AML-193 (cell line): ENCODE results near the gene KSR2.
"Not testable (repeated sequence)": the region's sequence is repeated elsewhere in the genome, so short reads cannot be mapped to it uniquely, and the experiment has no call there.

ENCODE experiments used
- DNase-seq, 2 experiments: peaks; one replicate each; lab custom pipeline; 2025; lab: John Stamatoyannopoulos, UW

KSR2 gene

DNA sequence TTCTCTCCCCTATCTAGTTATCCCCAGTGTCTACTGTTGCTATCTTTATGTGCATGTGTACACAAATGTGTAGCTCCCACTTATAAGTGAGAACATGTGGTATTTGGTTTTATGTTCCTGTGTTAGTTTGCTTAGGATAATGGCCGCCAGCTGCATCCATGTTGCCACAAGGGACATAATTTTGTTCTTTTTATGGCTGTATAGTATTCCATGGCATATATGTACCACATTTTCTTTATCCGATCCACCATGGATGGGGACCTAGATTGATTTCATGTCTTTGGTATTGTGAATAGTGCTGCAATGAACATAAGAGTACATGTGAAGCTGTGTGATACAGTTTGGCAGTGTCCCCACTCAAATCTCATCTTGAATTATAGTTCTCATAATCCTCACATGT lies 218.1 kb downstream of the KSR2 start:
- DNase-seq = no peak

DNA sequence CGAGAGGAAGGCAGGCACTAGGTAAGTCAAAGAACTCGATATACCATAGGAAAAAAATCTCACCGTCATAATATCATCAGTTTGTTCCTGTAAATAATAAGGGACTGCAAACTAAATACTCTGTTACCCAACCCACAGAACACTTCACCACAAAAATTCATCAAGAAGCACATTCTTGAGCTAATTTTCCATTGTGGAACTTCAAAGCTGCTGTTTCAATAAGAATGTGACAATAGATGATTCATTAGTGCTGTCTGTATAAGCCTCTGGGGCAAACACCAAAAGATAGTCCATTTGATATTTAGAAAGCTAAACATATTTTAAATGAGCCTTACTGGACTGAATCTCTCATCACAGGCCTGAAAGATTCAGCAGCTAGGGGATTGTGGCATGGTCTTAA lies 219.4 kb downstream of the KSR2 start:
- no peak for DNase-seq

GRCh38 chr12:117746358-117746757 lies 222.4 kb downstream of the KSR2 start:
- DNase-seq = not testable (repeated sequence)

DNA sequence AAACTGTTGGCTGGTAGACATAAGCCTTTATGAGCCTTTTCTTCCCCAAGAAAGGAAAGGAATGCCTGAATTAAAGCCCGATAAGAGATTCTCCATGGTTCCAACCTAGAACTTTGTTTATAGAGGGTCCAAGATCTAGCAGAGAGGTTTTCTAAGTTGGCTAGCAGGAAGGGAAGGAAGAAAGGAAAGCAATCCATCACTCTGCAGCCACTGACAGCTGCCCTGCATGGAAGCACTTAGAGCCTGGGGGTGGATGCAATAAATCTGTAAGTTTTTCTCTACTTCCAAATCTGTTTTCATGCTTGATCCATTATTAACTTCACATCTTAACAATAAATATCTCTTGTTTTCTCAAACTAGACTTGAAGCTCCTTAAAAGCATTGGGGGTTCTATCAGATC lies 224.4 kb downstream of the KSR2 start:
- DNase-seq = no peak

DNA sequence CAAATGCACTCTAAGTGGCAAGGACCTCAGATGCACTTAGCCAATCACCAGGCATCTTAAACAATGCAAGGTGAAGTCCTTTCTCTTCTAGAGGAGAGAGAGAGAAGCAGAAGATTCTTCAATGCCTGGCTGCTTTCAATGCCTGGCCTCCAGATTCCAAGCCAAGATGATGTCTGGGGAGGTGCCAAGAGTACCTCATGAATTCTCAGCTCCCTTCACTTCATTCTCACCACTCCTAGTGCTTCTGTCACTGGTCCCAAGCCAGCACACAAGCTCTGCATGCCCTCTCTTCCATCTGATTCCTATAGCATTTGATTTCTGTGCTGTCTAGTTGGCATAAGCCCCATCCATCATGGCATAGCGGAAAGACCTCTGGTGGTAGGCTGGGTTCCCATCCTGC lies 225.0 kb downstream of the KSR2 start:
- no peak for DNase-seq

DNA sequence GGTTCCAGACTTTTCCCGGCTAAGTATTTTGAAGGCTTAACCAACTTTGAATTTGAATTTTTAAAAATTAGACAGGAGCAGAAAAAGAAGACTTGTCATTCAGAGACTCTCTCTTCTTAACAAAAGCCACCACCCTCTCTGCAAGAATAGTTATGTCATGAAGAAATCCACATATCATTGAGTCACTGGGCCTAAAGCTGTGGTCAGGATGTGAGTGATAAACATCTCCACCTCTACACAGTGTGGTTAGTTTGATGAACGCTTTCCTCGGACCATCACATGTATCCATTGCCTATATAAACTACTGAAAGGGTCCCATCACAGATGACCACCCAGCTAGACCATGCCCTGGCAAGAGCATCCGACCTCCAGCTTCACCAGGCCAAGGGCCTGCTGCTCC lies 226.1 kb downstream of the KSR2 start:
- no peak for DNase-seq

DNA sequence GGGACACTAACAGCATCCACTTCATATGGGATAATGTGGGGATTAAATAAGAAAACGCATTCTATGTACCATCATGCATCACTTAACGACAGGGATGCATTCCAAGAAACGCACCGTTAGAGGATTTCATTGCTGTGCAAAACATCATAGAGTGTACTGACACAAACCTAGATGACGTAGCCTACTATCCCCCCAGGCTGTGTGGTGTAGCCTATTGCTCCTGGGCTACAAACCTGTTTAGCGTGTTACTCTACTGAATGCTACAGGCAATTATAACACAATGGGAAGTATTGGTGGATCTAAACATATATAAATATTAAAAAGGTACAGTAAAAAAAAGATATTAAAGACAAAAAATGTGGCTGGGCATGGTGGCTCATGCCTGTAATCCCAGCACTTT lies 230.6 kb downstream of the KSR2 start:
- DNase-seq = no peak

GRCh38 chr12:117733549-117733805 lies 235.3 kb downstream of the KSR2 start:
- DNase-seq = no peak

GRCh38 chr12:117732761-117733548 lies 235.8 kb downstream of the KSR2 start:
- no peak for DNase-seq

- not testable (repeated sequence) for DNase-seq
Observed at GRCh38 chr12:117731131-117731530, 237.7 kb downstream of the KSR2 start.

- no peak for DNase-seq
Observed at GRCh38 chr12:117727301-117727700, 241.5 kb downstream of the KSR2 start.

DNA sequence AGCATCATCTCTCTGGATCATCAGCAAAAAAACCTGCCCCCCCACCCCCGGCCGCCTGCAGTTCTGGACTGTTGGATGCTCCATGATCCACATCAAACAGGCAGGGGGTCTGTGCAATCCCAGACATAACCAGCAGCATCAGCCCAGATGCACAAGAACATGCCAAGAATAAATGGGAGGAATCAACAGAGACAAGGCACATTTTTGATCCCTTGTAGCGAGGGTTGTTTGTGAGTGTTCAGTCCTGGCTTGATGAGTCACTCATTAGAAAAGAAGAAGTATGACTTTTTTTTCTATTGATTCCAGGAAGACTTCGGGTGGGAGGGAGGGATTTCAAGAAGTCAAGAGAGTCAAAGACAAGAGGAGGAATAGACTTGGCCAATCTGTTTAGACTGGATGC lies 244.2 kb downstream of the KSR2 start:
- DNase-seq = no peak

- no peak for DNase-seq
Observed at GRCh38 chr12:117718559-117718958, 250.2 kb downstream of the KSR2 start.

- no peak for DNase-seq
Observed at GRCh38 chr12:117718141-117718540, 250.6 kb downstream of the KSR2 start.

GRCh38 chr12:117714203-117714602 lies 254.6 kb downstream of the KSR2 start:
- no peak for DNase-seq

DNA sequence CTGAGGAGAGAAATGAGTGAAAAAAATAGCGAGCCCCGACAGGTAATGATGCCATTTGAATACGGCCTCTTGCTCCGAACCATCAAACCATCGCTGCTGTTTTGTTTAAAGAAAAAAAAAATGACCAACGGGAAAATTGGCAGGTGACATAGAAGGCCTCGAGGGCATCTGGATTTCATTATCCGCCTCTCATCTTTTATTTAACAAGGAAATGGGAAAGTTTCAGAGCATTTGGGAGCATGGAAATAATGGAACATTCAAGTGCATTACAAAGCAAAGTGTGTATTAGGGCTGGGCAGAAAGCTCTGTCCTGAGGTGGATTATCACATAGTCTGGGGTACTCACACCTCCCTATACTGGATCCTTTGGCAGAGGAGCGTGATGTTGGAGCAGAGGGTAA lies 258.7 kb downstream of the KSR2 start:
- DNase-seq = no peak

DNA sequence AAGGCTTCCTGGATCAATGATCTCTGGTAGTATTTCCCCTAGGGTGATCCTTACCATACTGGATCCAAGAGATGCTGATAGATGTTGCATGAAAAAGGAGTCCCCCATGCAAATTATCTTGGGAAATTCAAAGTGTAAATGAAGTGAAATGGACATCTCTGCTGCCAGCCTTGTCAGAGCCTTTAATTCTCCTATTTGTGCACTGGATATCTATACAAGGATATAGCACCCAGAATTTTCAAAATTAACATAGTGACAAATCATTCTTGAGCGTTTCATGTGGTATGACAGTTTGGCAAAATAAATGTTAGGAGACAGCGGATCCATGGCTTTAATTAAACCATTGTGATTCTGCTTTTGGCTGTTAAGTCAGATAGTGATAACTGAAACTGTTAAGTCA lies 260.9 kb downstream of the KSR2 start:
- DNase-seq = no peak

- no peak for DNase-seq
Observed at GRCh38 chr12:117703584-117703983, 265.2 kb downstream of the KSR2 start.

- no peak for DNase-seq
Observed at GRCh38 chr12:117702741-117703140, 266.0 kb downstream of the KSR2 start.

- DNase-seq = no peak
Observed at GRCh38 chr12:117699575-117699974, 269.2 kb downstream of the KSR2 start.

DNA sequence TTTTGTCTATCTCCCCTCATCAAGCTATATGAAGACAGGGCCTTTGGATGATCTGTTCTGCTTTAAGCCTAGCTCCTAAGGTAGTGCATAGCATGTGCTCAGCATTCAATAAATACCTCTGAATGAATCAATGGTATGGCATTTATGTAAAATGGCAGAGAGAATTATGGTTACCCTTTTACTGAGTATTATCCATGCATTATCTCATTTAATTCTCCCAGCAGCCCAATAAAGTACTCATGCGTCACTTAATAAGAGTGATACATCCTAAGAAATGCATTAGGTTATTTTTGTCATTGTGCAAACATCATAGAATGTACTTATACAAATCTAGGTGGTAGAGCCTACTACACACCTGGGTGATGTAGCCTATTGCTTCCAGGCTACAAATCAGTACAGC lies 269.7 kb downstream of the KSR2 start:
- DNase-seq = no peak

GRCh38 chr12:117695956-117696355 lies 272.8 kb downstream of the KSR2 start:
- DNase-seq = no peak

- no peak for DNase-seq
Observed at GRCh38 chr12:117692512-117692911, 276.3 kb downstream of the KSR2 start.

DNA sequence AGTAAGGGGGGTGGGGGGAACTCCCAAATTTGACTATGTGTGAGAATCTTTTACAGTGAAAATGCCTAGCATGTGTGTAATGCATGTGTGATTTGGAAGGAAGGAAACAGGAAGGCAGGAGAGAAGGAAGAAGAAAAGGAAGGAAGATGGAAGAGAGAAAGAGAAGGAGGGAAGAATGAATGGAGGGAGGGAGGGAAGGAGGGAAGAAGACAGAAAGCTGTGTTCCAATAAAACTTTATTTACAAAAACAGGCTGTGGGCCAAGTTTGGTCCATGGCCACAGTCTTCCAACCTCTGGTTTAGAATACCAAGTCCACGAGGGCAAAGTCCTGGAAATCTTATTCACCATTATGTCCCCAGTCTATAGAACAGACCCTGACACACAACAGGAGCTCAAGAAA lies 278.9 kb downstream of the KSR2 start:
- DNase-seq = no peak

DNA sequence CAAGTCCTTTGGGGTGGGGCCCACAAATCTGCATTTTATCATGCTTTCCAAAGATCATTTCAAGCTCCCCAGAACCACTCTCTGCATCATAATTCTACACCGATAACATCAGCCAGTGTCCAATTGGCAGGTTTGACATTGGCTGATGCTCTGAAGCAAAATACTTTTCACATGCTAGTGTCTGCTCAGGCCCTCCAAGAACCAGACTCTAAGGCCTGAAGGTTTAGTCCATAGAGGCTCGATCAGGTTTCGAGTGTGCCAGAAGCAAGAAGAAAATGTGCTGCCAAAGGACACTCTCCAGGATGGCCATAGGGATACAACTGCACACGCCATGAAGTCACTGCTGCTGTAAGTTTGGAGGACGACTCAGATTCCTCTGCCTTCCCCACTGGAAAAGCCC lies 280.3 kb downstream of the KSR2 start:
- DNase-seq = no peak
